ENCODE results near the gene CCDC186.

Gene CCDC186

DNA sequence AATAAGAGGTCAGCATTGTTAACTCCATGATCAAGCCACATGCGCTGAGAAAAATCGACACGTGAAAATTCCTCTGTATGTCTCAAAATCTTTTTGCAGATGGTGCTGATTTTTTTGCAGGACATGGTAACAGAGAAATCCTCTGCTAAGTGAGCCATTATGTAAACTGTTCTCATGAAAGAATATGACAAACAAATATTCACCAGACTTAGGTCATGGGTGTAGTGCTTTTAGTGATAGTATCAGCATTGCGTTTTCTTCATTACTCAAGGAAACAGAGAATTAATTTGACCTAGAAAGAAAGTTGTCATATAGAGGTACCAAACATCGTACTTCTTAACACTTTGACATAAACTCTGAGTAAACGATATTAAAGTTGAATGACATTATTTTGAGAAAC lies 95.7 kb downstream of the CCDC186 start:
- DNase-seq, result no peak
- in situ Hi-C loops (cut with MboI; ENCODE audit: low pct_unique_long_range_greater_than_20kb, low sequenced_read_pairs), result no loop called here

DNA sequence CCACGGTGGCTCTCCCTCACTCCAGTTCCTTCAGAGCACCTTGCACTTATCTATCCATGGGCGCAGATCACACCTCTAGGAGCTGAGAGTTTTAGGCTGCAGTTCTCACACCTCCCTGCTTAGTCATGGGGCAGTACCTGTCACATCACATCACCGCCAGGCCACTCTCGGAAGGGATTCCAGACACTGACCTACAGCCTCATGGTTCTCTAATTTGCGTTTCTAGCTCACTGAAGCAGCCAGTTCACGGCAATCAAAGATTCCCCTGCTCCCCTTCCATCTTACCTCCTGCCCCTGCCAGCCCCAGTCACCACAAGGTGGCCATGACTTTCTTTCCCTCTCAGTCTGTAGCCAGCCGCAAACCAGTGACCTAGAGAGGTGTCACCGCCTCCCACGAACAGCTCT lies 96.2 kb downstream of the CCDC186 start:
- no peak for DNase-seq
- in situ Hi-C loops (cut with MboI; ENCODE audit: low pct_unique_long_range_greater_than_20kb, low sequenced_read_pairs), result no loop called here

DNA sequence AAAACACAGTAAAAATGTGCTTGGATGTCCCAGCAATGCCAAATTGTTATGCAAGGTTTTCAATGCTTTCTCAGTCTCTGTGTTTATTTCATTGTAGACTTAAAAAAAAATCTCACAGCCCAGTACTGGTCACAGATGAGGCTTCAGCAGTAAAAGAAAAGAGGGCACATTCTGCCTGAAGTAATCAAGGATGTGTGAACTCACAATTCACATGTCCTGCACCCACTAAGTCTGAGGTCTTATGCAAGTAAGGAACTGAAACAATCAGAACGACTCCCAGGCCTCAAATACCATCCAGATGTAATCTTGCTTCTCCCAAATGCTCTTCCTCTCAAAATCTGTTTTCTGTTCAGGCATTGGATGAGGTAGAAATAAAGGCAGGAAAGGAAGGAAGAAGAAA lies 96.7 kb downstream of the CCDC186 start:
- in situ Hi-C loops (cut with MboI; ENCODE audit: low pct_unique_long_range_greater_than_20kb, low sequenced_read_pairs), result no loop called here

DNA sequence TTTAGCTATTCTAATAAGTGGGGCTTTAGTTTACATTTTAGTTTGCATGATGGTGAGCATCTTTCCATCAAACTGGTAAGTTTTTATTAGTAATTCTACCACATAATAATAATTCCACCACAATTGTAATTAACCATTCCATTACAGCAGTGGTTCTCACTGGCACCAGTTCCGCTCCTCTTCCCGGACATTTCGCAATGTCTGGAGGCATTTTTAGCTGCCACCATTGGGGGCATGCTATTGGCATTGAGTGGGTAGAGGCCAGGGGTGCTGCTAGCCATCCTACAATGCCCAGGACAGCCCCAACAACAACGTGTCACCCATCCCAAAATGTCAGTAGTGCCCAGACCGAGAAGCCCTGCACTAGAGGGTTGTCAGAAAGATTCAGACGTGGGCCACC lies 98.9 kb downstream of the CCDC186 start:
- in situ Hi-C loops (cut with MboI; ENCODE audit: low pct_unique_long_range_greater_than_20kb, low sequenced_read_pairs), result no loop called here
- no peak for DNase-seq

More for the DNA sequence above, 96.7 kb downstream of the CCDC186 start:
- no peak for DNase-seq

DNA sequence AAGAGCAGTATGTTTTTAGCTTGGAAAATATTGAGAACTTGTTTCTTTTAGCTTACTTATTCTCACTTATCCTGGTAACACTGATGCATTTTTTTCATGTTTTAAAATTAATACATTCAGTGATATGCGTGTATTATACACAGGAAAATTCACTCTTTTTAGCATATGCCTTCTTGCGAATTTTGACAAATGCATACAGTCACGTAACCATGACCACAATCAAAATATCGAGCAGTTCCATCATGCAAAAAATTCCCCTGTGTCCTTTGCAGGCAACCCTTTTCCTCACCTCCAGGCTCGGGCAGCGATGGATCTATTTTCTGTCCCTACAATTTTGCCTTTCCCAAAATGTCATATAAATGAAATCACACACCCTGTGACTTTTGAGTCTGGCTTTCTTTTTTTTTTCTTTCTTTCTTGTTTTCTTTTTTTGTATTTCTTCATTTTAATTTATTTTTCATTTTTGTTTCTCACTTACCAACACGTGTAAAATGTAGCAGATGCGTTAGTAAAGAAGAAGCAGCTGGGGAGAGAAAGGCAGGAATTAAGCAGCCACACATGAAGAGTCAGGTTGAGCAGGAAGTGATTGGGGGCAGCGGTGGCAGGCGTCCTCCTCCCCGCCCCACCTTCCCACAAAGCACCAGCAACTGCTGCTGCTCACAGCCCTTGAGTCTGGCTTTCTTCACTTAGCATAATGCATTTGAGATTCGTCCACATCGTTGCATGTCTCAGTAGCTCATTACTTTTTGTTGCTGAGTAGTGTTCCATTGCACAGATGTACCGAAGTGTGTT lies 100.4 kb downstream of the CCDC186 start:
- in situ Hi-C loops (cut with MboI; ENCODE audit: low pct_unique_long_range_greater_than_20kb, low sequenced_read_pairs), result no loop called here
- peak; percentile 84 for DNase-seq

DNA sequence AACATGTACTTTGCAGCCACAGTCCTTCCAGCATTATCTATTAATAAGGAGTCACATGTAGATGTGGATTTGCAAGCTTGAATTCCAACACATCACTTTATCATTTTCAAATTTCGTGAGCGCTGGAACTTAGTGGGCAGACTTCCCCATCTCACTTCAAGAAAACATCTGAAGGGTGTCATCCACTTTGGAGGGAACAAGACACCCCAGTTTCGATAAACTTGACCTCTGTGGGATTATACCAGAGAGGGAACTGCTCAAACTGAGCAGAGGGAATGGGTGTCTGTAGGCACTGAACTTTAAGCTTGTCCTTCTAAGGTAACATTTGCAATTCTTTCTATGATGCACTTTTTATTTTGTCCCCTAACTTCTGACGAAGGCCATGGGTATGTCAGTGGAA lies 102.8 kb downstream of the CCDC186 start:
- in situ Hi-C loops (cut with MboI; ENCODE audit: low pct_unique_long_range_greater_than_20kb, low sequenced_read_pairs), result no loop called here
- no peak for DNase-seq
